ENCODE data around the gene TRMT112.

Gene TRMT112

GRCh38 chr11:64294774-64295173, 22.6 kb downstream of the TRMT112 start:
- peaks cover 9 to 20% of the 10 kb centered on the region in 2 donors for H3K4me1 Mint-ChIP-seq (ENCODE audit: low read depth in 2 of 2)
- DNase-seq (no peak), ATAC-seq (replicated peaks) (no peak)
- H3K36me3 Mint-ChIP-seq (ENCODE audit: insufficient read depth): peaks cover 7% of the 10 kb centered on the region
- no peaks in the 10 kb centered on the region for H3K9me3 Mint-ChIP-seq
- H3K27ac Mint-ChIP-seq: no peak overlapping the region
- H3K4me3 Mint-ChIP-seq: no peak overlapping the region
- peaks cover 68 to 88% of the 10 kb centered on the region in 2 donors for H3K27me3 Mint-ChIP-seq

GRCh38 chr11:64292460-64293254, 24.7 kb downstream of the TRMT112 start:
- Mint-ChIP-seq H3K27ac (no peak overlapping the region), H3K4me3 (peak overlapping the region; percentile 68), H3K27me3 (peaks cover 55 to 67% of the 10 kb centered on the region in 2 donors), H3K9me3 (no peaks in the 10 kb centered on the region), H3K4me1 (ENCODE audit: low read depth in 2 of 2) (peaks cover 5 to 10% of the 10 kb centered on the region in 2 donors), H3K36me3 (ENCODE audit: insufficient read depth) (peaks cover 12% of the 10 kb centered on the region)
- DNase-seq (no peak), ATAC-seq (replicated peaks) (no peak)

GRCh38 chr11:64291752-64292459, 25.5 kb downstream of the TRMT112 start:
- DNase-seq: no peak

GRCh38 chr11:64291262-64291751, 26.1 kb downstream of the TRMT112 start, which contains the start of gene KCNK4:
KCNK4 (plus strand) TSS chr11:64291302; CDS start chr11:64293019, 1,717 bp downstream.
- DNase-seq (no peak), ATAC-seq (replicated peaks) (no peak)
- Mint-ChIP-seq H3K36me3 (ENCODE audit: insufficient read depth) (peaks cover 21% of the 10 kb centered on the region), H3K27me3 (peaks cover 41 to 54% of the 10 kb centered on the region in 2 donors), H3K27ac (no peak within 1 kb of the TSS), H3K4me3 (peak within 1 kb of the TSS; percentile 73 to 74), H3K9me3 (no peaks in the 10 kb centered on the region), H3K4me1 (ENCODE audit: low read depth in 2 of 2) (peaks cover 7 to 13% of the 10 kb centered on the region in 2 donors)

More at GRCh38 chr11:64291752-64292459, 25.5 kb downstream of the TRMT112 start:
- Mint-ChIP-seq H3K4me3 (peak overlapping the region in 1 of 2 donors; percentile 68), H3K36me3 (ENCODE audit: insufficient read depth) (peaks cover 15% of the 10 kb centered on the region), H3K27ac (no peak overlapping the region), H3K9me3 (no peaks in the 10 kb centered on the region), H3K4me1 (ENCODE audit: low read depth in 2 of 2) (peaks cover under 1 to 7% of the 10 kb centered on the region in 2 donors), H3K27me3 (peaks cover 47 to 60% of the 10 kb centered on the region in 2 donors)
- peak; percentile 75 for ATAC-seq (replicated peaks)

GRCh38 chr11:64290352-64291261, 26.8 kb downstream of the TRMT112 start:
- peaks cover 8 to 16% of the 10 kb centered on the region in 2 donors for H3K4me1 Mint-ChIP-seq (ENCODE audit: low read depth in 2 of 2)
- no peak overlapping the region for H3K27ac Mint-ChIP-seq
- peak overlapping the region; percentile 73 to 74 for H3K4me3 Mint-ChIP-seq
- DNase-seq (no peak), ATAC-seq (replicated peaks) (no peak)
- H3K27me3 Mint-ChIP-seq: peaks cover 34 to 47% of the 10 kb centered on the region in 2 donors
- H3K36me3 Mint-ChIP-seq (ENCODE audit: insufficient read depth): peaks cover 25% of the 10 kb centered on the region
- H3K9me3 Mint-ChIP-seq: no peaks in the 10 kb centered on the region

- Mint-ChIP-seq H3K9me3 (no peaks in the 10 kb centered on the region), H3K4me3 (no peak overlapping the region), H3K36me3 (ENCODE audit: insufficient read depth) (peaks cover 38% of the 10 kb centered on the region), H3K27me3 (peaks cover 21 to 31% of the 10 kb centered on the region in 2 donors), H3K27ac (no peak overlapping the region), H3K4me1 (ENCODE audit: low read depth in 2 of 2) (peaks cover 11 to 16% of the 10 kb centered on the region in 2 donors)
- no peak for DNase-seq
- ATAC-seq (replicated peaks): no peak
These were observed 28.3 kb downstream of the TRMT112 start for GRCh38 chr11:64289002-64289564.

GRCh38 chr11:64288353-64288750, 29.0 kb downstream of the TRMT112 start:
- Mint-ChIP-seq H3K9me3 (no peaks in the 10 kb centered on the region), H3K27ac (no peak overlapping the region), H3K36me3 (ENCODE audit: insufficient read depth) (peaks cover 43% of the 10 kb centered on the region), H3K27me3 (peaks cover 14 to 24% of the 10 kb centered on the region in 2 donors), H3K4me1 (ENCODE audit: low read depth in 2 of 2) (peaks cover 14 to 20% of the 10 kb centered on the region in 2 donors), H3K4me3 (no peak overlapping the region)
- ATAC-seq (replicated peaks) (no peak), DNase-seq (no peak)

GRCh38 chr11:64287676-64288352, 29.5 kb downstream of the TRMT112 start:
- Mint-ChIP-seq H3K36me3 (ENCODE audit: insufficient read depth) (peaks cover 46% of the 10 kb centered on the region), H3K27ac (no peak overlapping the region), H3K9me3 (no peaks in the 10 kb centered on the region), H3K4me1 (ENCODE audit: low read depth in 2 of 2) (peaks cover 14 to 25% of the 10 kb centered on the region in 2 donors), H3K4me3 (no peak overlapping the region), H3K27me3 (peaks cover 8 to 19% of the 10 kb centered on the region in 2 donors)
- DNase-seq (no peak), ATAC-seq (replicated peaks) (no peak)

GRCh38 chr11:64286801-64287159, 30.6 kb downstream of the TRMT112 start:
- ATAC-seq (replicated peaks) (no peak), DNase-seq (no peak)
- Mint-ChIP-seq H3K27me3 (peaks cover 8 to 12% of the 10 kb centered on the region in 2 donors), H3K9me3 (no peaks in the 10 kb centered on the region), H3K4me3 (peak overlapping the region; percentile 79 to 90), H3K36me3 (ENCODE audit: insufficient read depth) (peaks cover 48% of the 10 kb centered on the region), H3K4me1 (ENCODE audit: low read depth in 2 of 2) (peaks cover 14 to 25% of the 10 kb centered on the region in 2 donors), H3K27ac (peak overlapping the region; percentile 85 to 99)

- H3K36me3 Mint-ChIP-seq (ENCODE audit: insufficient read depth): peaks cover 50% of the 10 kb centered on the region
- H3K27me3 Mint-ChIP-seq: peaks cover 8 to 11% of the 10 kb centered on the region in 2 donors
- H3K27ac Mint-ChIP-seq: peak overlapping the region; percentile 85 to 99
- H3K4me3 Mint-ChIP-seq: peak overlapping the region; percentile 88 to 90
- ATAC-seq (replicated peaks): no peak
- H3K9me3 Mint-ChIP-seq: no peaks in the 10 kb centered on the region
- no peak for DNase-seq
- H3K4me1 Mint-ChIP-seq (ENCODE audit: low read depth in 2 of 2): peaks cover 14 to 26% of the 10 kb centered on the region in 2 donors
These were observed 31.2 kb downstream of the TRMT112 start for GRCh38 chr11:64285885-64286800.
